ENCODE measurements around the gene RFC1.

DNA sequence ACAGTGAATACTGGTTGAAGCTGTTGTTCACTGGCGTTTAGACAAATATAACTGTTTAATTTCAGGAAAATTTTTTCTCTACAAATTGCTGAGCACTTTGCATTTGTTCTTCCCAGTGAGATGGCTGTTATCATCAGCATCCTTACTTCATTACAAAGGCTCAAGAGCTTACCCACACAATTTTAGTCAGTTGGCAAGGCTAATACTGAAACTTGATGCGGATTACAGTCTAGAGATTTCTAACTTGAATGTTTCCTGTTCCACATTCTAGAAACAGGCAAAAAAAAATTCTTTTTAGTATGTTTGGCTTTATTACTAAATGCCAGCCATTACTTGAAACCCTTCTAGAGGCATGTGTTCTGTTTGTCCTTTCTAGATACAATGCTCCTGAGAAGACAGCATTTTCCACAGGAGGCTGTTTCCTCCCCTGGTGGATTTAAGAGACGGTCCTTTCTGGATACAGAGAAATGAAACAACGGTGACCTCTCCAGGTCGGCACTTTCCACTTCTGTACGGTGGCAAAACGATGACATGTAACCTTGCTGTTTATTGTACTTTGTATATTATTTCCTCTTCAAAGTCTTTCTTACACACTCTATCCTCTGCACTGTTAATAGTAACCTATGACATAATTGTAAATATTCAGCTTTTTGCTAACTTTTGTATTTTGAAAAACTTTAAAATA lies 80.9 kb downstream of the RFC1 start:
- no peak for TF ChIP-seq POLR2A (IDR thresholded peaks at IDR 0.05)
- TF ChIP-seq, protein P1, sequence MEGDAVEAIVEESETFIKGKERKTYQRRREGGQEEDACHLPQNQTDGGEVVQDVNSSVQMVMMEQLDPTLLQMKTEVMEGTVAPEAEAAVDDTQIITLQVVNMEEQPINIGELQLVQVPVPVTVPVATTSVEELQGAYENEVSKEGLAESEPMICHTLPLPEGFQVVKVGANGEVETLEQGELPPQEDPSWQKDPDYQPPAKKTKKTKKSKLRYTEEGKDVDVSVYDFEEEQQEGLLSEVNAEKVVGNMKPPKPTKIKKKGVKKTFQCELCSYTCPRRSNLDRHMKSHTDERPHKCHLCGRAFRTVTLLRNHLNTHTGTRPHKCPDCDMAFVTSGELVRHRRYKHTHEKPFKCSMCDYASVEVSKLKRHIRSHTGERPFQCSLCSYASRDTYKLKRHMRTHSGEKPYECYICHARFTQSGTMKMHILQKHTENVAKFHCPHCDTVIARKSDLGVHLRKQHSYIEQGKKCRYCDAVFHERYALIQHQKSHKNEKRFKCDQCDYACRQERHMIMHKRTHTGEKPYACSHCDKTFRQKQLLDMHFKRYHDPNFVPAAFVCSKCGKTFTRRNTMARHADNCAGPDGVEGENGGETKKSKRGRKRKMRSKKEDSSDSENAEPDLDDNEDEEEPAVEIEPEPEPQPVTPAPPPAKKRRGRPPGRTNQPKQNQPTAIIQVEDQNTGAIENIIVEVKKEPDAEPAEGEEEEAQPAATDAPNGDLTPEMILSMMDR (IDR thresholded peaks at IDR 0.05) = no peak

Data from uterus (tissue), 2 donors.